Hematopoietic multipotent progenitor cell treated with erythropoietin and hydrocortisone succinate and interleukin-3 and kit ligand, for 8 days (in vitro differentiated cells): ENCODE data around the gene YDJC.
"Not testable (repeated sequence)": the region's sequence is repeated elsewhere in the genome, so short reads cannot be mapped to it uniquely, and the experiment has no call there.

ENCODE experiments used
- DNase-seq: peaks from one replicate; pipeline ENCODE4 v3.0.0-alpha.2; 2015

The YDJC gene

GRCh38 chr22:21650823-21651520 lies 21.1 kb upstream of the YDJC start:
- peak; percentile 42 for DNase-seq

- no peak for DNase-seq
These were observed 20.5 kb upstream of the YDJC start for GRCh38 chr22:21650280-21650679.

- DNase-seq = peak; percentile 91
These were observed 17.1 kb upstream of the YDJC start for GRCh38 chr22:21646608-21647590.

- DNase-seq = not testable (repeated sequence)
These were observed 15.7 kb upstream of the YDJC start for GRCh38 chr22:21645513-21645912.

GRCh38 chr22:21643533-21644357 lies 13.9 kb upstream of the YDJC start:
- DNase-seq = no peak

- peak; percentile 73 for DNase-seq
These were observed 13.0 kb upstream of the YDJC start for GRCh38 chr22:21642584-21643448.

- DNase-seq = peak; percentile 98
These were observed 12.2 kb upstream of the YDJC start, which contains the start of gene SDF2L1 for GRCh38 chr22:21641789-21642583. TSS of gene SDF2L1 (plus strand) at chr22:21642302. CDS start at chr22:21642337, 35 bp downstream.

GRCh38 chr22:21641417-21641788 lies 11.6 kb upstream of the YDJC start:
- peak; percentile 54 for DNase-seq

GRCh38 chr22:21640810-21641209 lies 11.0 kb upstream of the YDJC start:
- no peak for DNase-seq

- no peak for DNase-seq
These were observed 9.5 kb upstream of the YDJC start for GRCh38 chr22:21639359-21639758.

GRCh38 chr22:21637450-21637849 lies 7.6 kb upstream of the YDJC start:
- not testable (repeated sequence) for DNase-seq

GRCh38 chr22:21636629-21637218 lies 6.9 kb upstream of the YDJC start:
- DNase-seq = no peak

- DNase-seq = no peak
These were observed 6.1 kb upstream of the YDJC start for GRCh38 chr22:21635771-21636510.

- no peak for DNase-seq
These were observed 5.0 kb upstream of the YDJC start for GRCh38 chr22:21634844-21635243.

GRCh38 chr22:21634081-21634480 lies 4.3 kb upstream of the YDJC start:
- no peak for DNase-seq

- no peak for DNase-seq
These were observed 3.7 kb upstream of the YDJC start for GRCh38 chr22:21633481-21633880.

- DNase-seq = no peak
These were observed 3.1 kb upstream of the YDJC start for GRCh38 chr22:21632931-21633330.

- peak; percentile 61 for DNase-seq
These were observed 2.5 kb upstream of the YDJC start, which contains the start of gene CCDC116 for GRCh38 chr22:21632237-21632895. TSS of gene CCDC116 (plus strand) at chr22:21632760. CDS start at chr22:21633182, 422 bp downstream.

- DNase-seq = no peak
These were observed 1.2 kb upstream of the YDJC start for GRCh38 chr22:21631025-21631424.
